HG03060 (cell line): ENCODE measurements around the gene SLC30A5.
"Not testable (repeated sequence)": the region's sequence is repeated elsewhere in the genome, so short reads cannot be mapped to it uniquely, and the experiment has no call there.

Source experiments
- ATAC-seq: cut with Tn5 transposase; IDR thresholded peaks from one replicate; pipeline ENCODE4 v1.9.1; 2021; ENCODE audit warnings: low read depth, moderate number of reproducible peaks; ENCODE audit not compliant: unreplicated experiment

Gene SLC30A5

DNA sequence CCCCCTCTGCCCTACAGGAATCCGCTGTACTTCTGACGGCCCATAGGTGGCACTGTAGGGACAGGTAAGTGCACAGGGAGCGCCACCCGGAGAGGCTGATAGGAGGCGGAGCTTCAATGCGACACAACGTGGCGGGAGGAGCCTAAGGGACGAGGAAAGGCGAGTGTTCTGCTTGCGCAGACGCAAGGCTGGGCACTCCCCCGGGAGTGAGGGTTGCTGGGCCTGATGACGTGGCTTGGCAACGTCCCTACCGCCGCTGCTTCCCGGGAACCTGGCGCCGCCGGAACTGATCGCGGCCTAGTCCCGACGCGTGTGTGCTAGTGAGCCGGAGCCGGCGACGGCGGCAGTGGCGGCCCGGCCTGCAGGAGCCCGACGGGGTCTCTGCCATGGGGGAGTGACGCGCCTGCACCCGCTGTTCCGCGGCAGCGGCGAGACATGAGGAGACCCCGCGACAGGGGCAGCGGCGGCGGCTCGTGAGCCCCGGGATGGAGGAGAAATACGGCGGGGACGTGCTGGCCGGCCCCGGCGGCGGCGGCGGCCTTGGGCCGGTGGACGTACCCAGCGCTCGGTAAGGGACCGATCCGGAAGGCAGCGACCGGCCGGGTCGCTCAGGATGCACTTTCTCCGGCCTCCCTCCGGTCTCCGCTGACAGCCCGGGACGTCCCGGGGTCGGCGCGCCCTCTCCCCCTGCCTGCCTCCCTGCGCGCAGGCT, at the start of gene SLC30A5:
Gene SLC30A5 (plus strand): TSS at position 244 of the 712 bp plus-strand sequence. CDS start 242 bp downstream, at position 486.
- ATAC-seq: peak; percentile 99

DNA sequence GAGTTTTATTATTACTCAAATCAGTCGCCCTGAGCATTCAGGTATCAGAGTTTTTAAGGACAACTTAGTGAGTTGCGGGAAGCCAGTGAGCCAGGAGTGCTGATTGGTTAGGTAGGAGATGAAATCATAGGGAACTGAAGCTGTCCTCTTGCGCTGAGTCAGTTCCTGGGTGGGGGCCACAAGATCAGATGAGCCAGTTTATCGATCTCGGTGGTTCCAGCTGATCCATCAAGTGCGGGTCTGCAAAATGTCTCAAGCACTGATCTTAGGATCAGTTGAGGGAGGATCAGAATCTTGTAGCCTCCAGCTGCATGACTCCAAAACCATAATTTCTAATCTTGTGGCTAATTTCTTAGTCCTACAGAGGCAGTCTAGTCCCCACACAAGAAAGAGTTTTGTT, 48.6 kb upstream of the SLC30A5 start:
- ATAC-seq: not testable (repeated sequence)

DNA sequence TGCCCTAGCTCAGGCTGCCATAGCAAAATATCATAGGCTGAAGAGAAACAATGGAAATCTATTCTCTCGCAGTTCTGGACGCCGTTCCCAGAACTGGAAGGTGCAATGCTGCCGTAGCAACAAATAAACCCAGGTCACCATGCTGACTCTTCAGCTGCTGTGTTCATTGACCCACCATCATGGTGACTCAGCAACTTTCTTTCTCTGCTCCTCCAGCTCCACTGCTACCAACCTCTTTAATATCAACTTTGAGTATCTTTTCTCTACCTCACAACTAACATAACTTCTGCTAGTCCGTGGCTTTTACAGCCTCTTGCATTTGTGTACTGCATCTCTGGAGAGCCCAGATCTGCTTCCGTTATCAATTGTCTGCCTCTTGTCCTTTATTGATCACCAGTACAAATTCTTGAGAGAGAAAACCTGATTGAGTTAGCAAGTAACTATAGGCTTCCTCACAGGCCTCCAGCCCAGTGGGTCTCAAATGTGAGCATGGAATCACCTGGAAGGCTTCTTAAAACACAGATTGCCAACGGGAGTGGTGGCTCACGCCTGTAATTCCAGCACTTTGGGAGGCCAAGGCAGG, 47.3 kb upstream of the SLC30A5 start:
- ATAC-seq: no peak

DNA sequence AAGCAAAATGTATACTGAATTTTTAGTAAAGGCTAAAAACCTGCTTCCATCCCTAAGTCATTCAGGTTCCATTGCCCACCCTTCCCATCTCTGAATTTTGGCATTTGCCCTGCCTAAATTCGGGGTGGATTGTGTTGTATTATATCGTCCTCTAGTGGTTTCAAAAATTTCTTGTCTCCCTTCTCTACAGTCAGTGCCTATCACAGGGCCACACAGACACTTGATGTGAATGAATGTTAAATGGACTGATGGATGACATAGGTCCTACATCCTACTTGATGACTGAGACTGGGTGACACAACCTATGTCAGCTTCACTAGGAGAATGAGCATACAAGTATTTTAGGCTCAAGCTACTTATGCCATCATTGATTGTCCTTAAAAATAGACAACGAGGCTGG, 45.6 kb upstream of the SLC30A5 start:
- no peak for ATAC-seq

DNA sequence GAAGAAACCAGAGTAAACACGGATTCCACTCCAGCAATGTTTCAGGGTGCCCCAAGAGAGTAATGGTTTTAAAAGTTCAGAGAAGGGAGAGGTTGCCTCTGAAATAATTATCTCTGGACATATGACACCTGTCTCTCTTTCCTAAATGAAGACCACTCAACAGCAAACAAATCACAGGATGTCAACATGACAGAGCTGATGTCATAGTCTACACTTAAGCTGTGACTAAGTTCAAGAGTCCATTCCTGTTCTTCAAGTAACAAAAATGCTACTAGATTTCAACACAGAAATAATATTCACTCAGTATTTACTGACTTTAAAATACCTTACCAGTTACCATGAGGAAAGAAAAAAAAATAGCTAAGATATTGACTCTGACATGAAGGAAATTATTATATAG, 44.7 kb upstream of the SLC30A5 start:
- ATAC-seq: no peak

DNA sequence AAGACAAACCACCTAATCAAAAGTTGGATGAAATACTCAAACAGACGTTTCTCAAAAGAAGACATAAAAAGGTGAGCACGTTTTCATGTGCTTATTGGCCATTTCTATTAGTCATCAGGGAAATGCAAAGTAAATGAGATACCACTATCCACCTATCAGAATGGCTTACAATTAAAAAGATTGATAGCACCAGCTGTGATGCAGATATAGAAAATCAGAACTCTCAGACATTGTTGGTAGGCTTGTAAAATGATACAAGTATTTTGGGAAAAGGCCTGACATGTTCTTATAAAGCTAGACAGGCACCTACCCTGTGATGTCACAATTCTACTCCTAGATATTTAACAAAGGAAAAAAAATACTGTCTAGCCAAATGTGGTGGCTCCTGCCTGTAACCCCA, 44.0 kb upstream of the SLC30A5 start:
- ATAC-seq: no peak

DNA sequence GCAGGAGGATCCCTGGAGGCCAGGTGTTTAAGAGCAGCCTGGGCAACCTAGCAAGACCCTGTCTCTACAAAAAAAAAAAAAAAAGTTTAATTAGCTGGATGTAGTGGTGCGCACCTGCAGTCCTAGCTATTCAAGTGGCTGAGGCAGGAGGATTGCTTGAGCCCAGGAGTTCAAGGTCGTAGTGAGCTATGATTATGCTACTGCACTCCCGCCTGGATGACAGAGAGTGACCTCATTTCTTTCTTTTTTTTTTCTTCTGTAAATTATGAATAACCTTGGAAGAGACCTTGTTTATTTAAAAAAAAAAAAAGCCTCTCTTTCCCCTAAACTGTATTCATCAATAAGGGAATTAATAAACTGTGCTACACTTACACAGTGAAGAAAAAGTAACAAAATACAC, 43.6 kb upstream of the SLC30A5 start:
- ATAC-seq: no peak

DNA sequence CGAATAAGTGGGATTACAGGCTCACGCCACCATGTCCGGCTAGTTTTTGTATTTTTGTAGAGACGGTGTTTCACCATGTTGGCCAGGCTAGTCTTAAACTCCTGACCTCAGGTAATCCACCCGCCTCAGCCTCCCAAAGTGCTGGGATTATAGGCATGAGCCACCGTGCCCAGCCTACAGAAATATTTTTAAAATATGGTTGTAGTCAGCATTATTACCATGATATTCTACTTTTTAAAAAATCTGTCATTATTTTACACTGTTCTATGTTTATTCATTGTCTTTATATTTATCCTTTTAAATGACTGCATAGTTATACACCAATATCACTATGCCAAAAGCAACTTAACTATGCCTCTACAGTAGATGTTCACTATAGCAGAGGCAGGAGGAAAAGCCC, 41.6 kb upstream of the SLC30A5 start:
- no peak for ATAC-seq

DNA sequence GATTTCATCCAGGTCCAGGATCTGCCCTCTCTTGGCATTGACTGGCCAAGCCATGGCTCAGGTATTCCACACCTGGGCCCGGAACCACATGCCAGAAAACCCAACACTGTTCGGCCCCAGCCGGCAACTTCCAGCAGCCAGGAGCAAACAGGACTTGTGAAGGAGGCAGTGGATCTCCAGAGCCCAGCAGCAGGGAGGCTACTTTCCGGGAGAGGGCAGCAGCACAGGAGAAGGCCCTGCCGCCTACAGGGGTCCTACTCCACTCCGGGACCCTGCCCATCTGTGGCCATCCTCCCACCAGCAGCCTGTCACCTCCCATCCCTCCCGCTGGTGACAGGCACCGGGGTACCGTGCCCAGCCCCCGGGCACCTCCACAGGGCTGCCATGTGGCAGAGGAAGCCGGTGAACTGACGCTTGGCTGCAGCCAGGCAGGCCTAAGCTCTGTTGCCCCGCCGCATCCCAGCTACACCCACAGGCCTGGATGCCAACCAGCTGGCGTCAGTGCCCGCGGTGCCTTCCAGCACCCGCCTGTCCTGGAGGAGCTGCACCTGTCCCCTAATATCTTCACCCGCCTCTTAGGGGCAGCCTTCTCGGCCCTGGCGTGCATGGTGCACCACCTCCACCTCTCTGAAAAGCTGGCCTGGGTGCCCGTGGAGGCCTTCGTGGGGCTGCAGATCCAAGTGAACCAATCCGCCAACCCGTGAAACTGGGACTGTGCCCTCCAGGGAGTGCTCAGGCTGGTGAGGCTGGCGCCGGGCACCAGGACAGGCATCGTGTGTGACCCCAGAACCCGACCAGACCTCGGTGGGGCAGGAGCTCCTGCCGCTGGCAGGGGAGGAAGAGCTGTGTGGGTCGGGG, 18.9 kb upstream of the SLC30A5 start:
- ATAC-seq: no peak

DNA sequence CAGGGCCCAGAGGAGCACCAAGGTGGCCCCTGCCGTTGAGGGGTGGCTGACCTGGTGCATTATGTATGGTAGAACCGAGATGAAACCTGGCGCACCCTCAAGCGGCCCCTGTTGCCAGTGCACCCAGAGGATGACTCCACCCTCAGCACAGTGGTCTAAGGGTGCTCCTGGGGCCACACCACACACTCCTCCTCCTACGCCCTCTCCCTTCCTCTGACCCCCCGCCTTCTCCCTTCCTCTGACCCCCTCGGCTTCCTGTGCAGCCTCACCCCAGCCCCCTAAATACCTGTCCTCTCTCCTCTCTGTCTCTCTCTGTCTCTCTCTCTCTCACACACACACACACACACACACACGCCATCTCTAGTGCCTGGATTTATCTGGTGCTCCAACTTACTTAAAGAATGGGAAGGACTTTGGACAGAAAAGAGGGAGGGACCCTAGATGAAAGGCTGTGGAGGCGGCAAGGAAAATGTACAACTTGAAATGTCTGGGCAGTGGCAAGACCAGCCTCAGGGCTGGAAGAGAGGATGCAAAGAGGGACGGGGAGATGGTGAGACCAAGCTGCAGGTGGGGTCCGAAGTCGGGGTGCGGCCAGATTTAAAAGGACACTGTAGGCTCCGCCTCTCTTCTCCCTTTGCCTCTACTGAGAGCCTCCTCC, 18.2 kb upstream of the SLC30A5 start:
- ATAC-seq: no peak

DNA sequence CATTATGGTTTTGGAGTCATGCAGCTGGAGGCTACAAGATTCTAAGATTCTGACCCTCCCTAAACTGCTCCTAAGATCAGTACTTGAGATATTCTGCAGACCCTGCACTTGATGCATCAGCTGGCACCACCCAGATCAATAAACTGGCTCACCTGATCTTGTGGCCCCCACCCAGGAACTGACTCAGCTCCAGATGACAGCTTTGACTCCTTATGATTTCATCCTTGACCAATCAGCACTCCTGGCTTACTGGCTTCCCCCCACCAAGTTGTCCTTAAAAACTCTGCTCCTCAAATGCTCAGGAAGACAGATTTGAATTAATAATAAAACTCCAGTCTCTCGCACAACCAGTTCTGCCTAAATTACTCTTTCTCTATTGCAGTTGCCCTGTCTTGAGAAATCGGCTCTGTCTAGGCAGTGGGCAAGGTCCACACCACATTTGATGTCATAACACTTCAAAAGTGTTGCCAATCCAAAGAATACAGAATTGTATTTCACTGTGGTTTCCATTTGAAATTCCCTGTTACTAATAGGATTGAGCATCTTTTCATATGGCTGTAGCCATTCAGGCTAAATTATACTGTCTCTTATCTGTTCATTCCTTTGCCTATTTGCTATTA, 14.8 kb upstream of the SLC30A5 start:
- ATAC-seq: no peak

DNA sequence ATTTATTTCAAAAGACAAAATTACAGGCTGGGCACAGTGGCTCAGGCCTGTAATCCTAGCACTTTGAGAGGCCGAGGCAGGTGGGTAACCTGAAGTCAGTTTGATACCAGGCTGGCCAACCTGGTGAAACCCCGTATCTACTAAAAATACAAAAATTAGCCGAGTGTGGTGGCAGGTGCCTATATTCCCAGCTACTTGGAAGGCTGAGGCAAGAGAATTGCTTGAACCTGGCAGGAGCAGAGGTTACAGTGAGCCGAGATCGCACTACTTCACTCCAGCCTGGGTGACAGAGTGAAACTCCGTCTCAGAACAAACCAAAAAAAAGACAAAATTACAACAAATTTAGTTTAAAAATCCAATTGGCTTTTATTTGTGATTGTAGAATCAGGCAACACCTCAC, 14.3 kb upstream of the SLC30A5 start:
- ATAC-seq: no peak

DNA sequence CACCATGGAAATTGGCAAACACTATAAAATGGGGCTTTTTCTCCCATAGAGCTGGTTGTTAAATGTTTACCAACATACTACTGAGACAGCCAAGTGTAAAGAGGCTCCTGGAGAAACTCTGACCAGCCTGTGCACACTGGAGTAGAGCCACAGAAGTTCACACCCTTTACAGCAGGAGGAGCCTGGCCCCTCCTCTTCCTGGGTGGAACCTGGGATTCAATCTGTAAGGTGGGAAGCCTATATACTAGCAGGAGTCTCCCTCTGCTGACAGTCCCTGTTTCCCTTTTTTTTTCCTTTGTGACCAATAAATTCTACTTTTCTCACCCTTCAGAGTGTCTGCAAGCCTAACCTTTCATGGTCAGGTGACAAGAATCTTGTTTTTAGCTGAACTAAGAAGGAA, 10.4 kb upstream of the SLC30A5 start:
- no peak for ATAC-seq

DNA sequence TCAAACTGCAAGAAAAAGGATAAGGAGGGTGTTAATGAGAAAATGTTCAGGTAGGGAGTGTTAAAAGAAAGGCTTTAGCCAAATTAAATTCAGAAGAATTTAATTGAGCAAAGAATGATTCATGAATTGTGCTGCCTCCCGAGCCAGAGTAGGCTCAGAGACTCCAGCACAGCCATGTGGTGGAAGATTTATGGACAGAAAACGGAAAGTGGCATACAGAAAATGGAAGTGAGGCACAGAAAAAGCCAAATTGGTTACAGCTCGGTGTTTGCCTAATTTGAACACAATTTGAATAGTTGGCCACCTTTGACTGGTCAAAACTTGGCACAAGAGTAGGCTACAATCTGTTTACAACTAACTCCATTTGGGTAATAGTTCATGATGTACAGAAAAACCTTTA, 9.6 kb upstream of the SLC30A5 start:
- no peak for ATAC-seq

DNA sequence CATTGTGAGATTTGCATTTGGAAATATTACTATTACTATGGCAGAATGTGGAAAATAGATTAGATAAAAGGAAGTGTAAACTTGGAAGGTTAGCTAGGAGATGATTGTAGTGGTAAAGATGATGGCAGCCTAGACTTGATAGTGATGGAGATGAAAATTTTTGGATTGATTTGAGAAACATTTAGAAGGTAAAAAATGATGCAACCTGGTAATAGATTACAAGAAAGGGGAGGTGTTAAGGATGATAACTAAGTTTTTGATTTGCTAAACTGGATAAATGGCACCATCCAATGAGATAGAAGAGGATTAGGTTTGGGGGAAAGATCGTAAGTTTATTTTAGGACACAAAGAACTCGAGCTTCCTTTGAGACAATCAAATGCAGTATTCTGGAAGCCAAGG, 8.9 kb upstream of the SLC30A5 start:
- ATAC-seq: no peak

DNA sequence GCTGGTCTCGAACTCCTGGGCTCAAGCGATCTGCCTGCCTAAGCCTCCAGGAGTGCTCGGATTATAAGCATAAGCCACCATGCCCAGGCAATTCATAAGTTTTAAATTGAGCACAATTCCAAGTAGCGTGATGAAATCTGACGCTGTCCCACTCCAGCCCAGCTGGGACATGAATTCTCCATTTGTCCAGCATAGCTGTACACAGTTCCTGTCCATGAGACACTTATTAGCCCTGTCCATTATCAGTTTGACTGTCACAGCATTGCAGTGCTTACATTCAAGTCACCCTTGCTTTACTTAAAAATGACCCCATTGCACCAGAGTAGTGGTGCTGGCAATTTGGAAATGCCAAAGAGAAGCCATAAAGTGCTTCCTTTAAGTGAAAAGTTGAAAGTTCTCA, 7.6 kb upstream of the SLC30A5 start:
- no peak for ATAC-seq

DNA sequence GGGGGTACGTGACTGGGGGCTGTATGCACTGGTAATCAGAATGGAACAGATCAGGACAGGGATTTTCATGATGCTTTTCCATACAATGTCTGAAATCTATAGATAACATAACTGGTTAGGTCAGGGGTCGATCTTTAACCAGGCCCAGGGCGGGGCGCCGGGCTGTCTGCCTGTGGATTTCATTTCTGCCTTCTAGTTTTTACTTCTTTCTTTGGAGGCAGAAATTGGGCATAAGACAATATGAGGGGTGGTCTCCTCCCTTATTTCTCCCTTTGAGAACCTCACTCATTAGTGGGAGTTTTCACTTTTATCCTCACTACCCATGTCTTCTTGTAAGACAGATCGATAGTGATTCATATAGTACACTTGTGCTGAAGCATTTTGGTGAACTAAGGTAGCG, 5.8 kb upstream of the SLC30A5 start:
- ATAC-seq: not testable (repeated sequence)

DNA sequence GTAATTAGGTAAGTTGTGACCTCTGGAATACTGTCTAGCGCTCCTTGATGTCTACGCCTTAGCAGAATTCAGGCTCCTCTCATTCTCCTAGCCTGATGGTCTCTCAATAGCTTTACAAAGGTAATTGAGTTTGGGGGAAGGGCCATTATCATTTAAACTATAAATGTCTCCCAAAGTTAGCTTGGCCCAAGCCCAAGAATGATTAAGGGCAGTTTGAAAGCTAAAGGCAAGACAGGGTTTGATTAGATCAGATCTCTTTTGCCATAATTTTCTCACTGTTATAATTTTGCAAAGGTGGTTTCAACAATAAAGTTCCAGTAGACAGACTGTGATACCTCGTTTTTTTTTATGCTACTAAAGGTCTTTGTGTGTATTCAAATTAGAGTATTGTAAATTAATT, 3.7 kb upstream of the SLC30A5 start:
- ATAC-seq: no peak

DNA sequence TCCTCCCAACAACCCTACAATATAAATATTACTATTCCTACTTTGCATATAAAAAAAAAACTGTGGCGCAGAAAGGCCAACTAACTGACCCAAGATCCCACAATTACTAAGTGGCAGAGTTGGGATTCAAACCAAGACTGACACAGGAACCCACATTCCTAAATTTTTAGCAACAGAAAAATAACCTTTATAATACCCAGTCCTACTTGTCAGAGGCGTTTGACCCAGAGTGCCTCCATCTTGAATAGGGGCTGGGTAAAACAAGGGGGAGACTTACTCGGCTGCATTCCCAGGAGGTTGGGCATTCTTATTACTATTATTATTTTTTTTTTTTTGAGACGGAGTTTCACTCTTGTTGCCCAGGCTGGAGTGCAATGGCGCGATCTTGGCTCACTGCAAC, 2.0 kb upstream of the SLC30A5 start:
- ATAC-seq: no peak

DNA sequence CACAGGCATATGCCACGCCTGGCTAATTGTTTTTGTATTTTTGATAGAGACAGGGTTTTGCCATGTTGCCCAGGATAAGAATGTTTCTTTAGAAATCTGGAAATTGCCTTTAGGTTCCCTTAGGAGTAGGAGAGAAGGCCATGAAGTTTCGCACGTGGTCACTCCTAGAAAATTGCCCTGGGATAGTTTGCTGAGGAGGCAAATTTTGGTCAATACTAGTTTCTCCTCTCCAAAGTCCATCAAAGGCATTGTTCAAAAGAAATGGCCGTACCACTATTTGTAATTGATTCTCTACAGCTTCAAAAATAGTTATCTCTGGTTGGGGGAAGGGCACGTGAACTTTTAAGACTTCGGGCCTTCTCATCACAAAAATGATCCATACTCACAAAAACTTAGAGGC, 845 bp upstream of the SLC30A5 start:
- no peak for ATAC-seq

DNA sequence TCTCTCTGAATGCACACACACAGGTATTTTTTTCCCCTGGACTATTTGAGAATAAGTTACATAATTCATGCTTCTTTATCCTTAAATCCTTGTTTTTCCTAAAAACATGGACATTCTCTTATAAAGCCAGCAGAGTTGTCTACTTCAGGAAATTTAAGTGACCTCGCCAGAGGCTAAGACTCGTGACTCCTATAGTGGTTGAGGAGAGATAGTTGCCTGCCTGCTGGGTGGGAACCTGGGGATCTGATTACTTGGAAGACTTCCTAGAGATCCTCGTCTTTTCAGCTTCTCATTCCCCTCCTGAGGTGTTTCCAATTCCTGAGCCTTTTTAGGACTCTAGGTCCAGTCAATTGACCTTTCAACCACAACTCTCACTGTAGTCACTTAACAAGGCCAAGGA, 5.5 kb downstream of the SLC30A5 start:
- no peak for ATAC-seq
